G401 (cell line): Measurements from ENCODE around the gene LRRC4C. TPM values are rescaled to one million over a fixed set of nuclear protein-coding genes. Genes with fewer than 3 reads are reported as not detected.

Source experiments
- DNase-seq: peaks from one replicate; pipeline ENCODE4 v3.0.0-alpha.2; 2015; ENCODE audit warnings: low spot score
- in situ Hi-C: cut with HindIII; loops from 2 replicates; pipeline ENCODE4 v1.10.0; 2016; ENCODE audit warnings: low sequenced_read_pairs, mixed read lengths
- total RNA-seq: library from RNA; depleted of rRNA; stranded (reverse); fragments of >200 nt; shearing (Covaris generic); gene quantifications from 2 replicates; pipeline ENCODE4 v1.2.3, GENCODE V29; 2014

Gene LRRC4C
- total RNA-seq, 1 experiment from 2014 or later = not detected

GRCh38 chr11:40302669-40303068 lies 1156.8 kb downstream of the LRRC4C start:
- DNase-seq = no peak
- in situ Hi-C loops = no loop called here

GRCh38 chr11:40295466-40295865 lies 1164.0 kb downstream of the LRRC4C start:
- DNase-seq = no peak
- in situ Hi-C loops = no loop called here

- in situ Hi-C loops = no loop called here
- no peak for DNase-seq
These were observed 1164.7 kb downstream of the LRRC4C start for GRCh38 chr11:40294741-40295140.

- in situ Hi-C loops = no loop called here
- no peak for DNase-seq
These were observed 1165.1 kb downstream of the LRRC4C start for GRCh38 chr11:40294349-40294735.

- in situ Hi-C loops = no loop called here
- DNase-seq = peak; percentile 68
These were observed 1165.7 kb downstream of the LRRC4C start for GRCh38 chr11:40293655-40294348.

- in situ Hi-C loops = no loop called here
- no peak for DNase-seq
These were observed 1166.5 kb downstream of the LRRC4C start for GRCh38 chr11:40292721-40293508.

- no peak for DNase-seq
- in situ Hi-C loops = no loop called here
These were observed 1167.7 kb downstream of the LRRC4C start for GRCh38 chr11:40291741-40292140.

- in situ Hi-C loops = no loop called here
- DNase-seq = no peak
These were observed 1168.1 kb downstream of the LRRC4C start for GRCh38 chr11:40291329-40291728.

- DNase-seq = no peak
- in situ Hi-C loops = no loop called here
These were observed 1169.3 kb downstream of the LRRC4C start for GRCh38 chr11:40290171-40290631.

- in situ Hi-C loops = no loop called here
- DNase-seq = no peak
These were observed 1170.1 kb downstream of the LRRC4C start for GRCh38 chr11:40289370-40289769.

GRCh38 chr11:40287916-40288803 lies 1171.3 kb downstream of the LRRC4C start:
- in situ Hi-C loops = no loop called here

GRCh38 chr11:40286137-40286536 lies 1173.3 kb downstream of the LRRC4C start:
- in situ Hi-C loops = no loop called here

More at GRCh38 chr11:40287916-40288803, 1171.3 kb downstream of the LRRC4C start:
- no peak for DNase-seq

GRCh38 chr11:40285558-40285957 lies 1173.9 kb downstream of the LRRC4C start:
- in situ Hi-C loops = no loop called here
- no peak for DNase-seq

More at GRCh38 chr11:40286137-40286536, 1173.3 kb downstream of the LRRC4C start:
- DNase-seq = no peak

- in situ Hi-C loops = no loop called here
These were observed 1178.3 kb downstream of the LRRC4C start for GRCh38 chr11:40281052-40281580.

GRCh38 chr11:40280159-40281051 lies 1179.0 kb downstream of the LRRC4C start:
- in situ Hi-C loops = no loop called here
- DNase-seq = peak; percentile 44

More at GRCh38 chr11:40281052-40281580, 1178.3 kb downstream of the LRRC4C start:
- DNase-seq = peak; percentile 12

- in situ Hi-C loops = no loop called here
- no peak for DNase-seq
These were observed 1182.5 kb downstream of the LRRC4C start for GRCh38 chr11:40276960-40277359.

- no peak for DNase-seq
- in situ Hi-C loops = no loop called here
These were observed 1185.4 kb downstream of the LRRC4C start for GRCh38 chr11:40274017-40274416.

- DNase-seq = no peak
- in situ Hi-C loops = no loop called here
These were observed 1186.2 kb downstream of the LRRC4C start for GRCh38 chr11:40273192-40273732.
